ENCODE results near the gene CNN2. TPM values are rescaled to one million over a fixed set of nuclear protein-coding genes. Genes with fewer than 3 reads are reported as not detected.
A peak's percentile ranks its signal among the peaks of the same experiment; 100 is the strongest.

The CNN2 gene
- total RNA-seq, 2 donors from 2014 or later: 47.8 to 48.5 TPM

DNA sequence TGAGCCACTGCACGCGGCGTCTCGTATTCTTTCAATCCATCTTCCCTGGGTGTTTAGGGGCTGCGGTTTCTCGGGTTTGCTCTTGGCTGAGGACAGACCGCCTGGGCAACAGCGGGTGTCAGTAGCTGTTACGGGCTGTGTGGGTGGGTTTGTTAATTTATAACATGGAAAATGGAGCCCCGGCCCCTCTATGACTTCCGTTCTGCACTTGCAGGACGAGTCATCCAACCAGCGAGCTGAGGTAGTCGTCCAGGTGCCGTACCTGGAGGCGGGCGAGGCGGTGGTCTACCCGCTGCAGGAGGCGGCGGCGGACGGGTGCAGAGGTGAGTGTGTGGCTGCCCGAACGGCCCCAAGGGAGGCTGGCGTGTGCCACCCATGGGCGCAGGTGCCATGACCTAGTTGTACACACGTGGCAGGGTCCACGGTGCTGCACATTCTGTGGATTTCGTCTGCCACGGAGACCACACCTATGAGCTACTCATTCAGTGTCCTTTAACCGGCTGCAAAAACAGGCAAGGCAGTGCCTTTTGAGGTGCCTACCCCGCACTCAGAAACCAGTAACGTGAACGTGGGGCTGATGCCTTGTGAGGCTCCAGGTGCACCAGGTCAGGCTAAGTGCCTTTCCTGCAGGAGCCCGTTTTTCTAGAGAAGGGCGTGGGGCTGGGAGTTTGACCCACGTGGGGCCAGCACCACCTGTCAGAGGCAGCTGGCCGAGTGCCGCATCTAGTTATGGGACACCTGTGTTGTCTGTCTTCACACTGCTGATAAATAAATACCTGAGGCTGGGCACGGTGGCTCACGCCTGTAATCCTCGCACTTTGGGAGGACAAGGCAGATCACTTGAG, 57.8 kb downstream of the CNN2 start:
- DNase-seq (ENCODE audit: low spot score): no peak
- TF ChIP-seq CTCF (IDR thresholded peaks at IDR 0.05): no peak

DNA sequence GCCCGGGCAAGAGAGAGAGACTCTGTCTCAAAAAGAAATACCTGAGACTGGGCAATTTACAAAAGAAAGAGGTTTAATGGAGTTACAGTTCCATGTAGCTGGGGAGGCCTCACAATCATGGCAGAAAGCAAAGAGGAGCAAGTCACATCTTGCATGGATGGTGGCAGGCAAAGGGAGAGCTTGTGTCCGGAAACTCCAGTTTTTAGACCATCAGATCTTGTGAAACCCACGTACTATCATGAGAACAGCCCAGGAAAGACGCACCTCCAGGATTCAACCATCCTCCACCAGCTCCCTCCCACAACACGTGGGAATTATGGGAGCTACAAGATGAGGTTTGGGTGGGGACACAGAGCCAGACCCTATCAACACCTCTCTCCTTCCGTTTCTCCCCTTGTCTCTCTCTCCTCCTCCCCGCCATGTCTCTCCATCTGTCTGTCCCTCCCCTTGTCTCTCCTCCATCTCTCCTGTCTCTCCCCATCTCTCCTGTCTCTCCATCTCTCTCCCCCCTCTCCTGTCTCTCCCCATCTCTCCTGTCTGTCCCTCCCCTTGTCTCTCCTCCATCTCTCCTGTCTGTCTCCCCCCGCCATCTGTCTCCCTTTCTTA, 58.7 kb downstream of the CNN2 start:
- Histone ChIP-seq H3K27me3 (no peaks in the 10 kb centered on the region), H3K4me3 (no peak overlapping the region), H3K36me3 (peaks cover 19% of the 10 kb centered on the region), H3K9me3 (no peaks in the 10 kb centered on the region), H3K4me1 (peaks cover 0 to 31% of the 10 kb centered on the region in 2 donors), H3K27ac (no peak overlapping the region)
- no peak for DNase-seq (ENCODE audit: low spot score)
- TF ChIP-seq CTCF (IDR thresholded peaks at IDR 0.05): no peak

More for the DNA sequence above, 57.8 kb downstream of the CNN2 start:
- H3K27me3 ChIP-seq: no peaks in the 10 kb centered on the region
- H3K27ac ChIP-seq: no peak overlapping the region
- no peaks in the 10 kb centered on the region for H3K9me3 ChIP-seq
- H3K4me3 ChIP-seq: no peak overlapping the region
- peaks cover 0 to 30% of the 10 kb centered on the region in 2 donors for H3K4me1 ChIP-seq
- H3K36me3 ChIP-seq: peaks cover 11% of the 10 kb centered on the region

DNA sequence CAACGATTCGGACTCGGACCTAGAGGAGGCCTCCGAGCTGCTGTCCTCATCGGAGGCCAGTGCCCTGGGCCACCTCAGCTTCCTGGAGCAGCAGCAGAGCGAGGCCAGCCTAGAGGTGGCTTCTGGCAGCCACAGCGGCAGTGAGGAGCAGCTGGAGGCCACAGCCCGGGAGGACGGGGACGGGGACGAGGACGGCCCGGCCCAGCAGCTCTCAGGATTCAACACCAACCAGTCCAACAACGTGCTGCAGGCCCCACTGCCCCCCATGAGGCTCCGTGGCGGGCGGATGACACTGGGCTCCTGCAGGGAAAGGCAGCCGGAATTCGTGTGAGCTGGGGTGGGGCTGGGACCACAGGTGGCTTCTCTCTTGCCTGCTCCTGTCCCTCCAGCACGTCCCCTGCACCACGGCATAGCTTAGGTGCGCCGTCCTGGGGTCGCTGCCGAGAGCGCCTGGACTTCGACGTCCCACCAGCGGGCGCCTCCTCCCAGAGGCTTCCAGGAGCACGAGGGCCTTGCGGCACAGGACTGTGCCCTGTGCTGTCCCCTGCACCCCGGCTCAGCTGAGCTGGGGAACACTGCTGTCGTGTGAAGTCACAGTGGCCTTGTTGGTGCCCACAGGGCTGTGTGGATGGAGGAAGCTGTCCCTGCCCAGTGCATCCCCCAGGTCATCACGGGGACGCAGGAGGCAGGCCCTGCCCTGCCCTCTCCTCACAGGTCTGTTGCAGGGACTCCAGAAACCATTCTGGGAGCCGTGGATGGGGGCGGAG, 59.5 kb downstream of the CNN2 start:
- Histone ChIP-seq H3K27me3 (no peaks in the 10 kb centered on the region), H3K36me3 (peaks cover 26% of the 10 kb centered on the region), H3K27ac (no peak overlapping the region), H3K4me1 (peaks cover 0 to 31% of the 10 kb centered on the region in 2 donors), H3K4me3 (no peak overlapping the region), H3K9me3 (no peaks in the 10 kb centered on the region)
- DNase-seq (ENCODE audit: low spot score): no peak
- TF ChIP-seq CTCF (IDR thresholded peaks at IDR 0.05): no peak

- Histone ChIP-seq H3K4me1 (peaks cover 0 to 31% of the 10 kb centered on the region in 2 donors), H3K4me3 (no peak overlapping the region), H3K27ac (no peak overlapping the region), H3K36me3 (peaks cover 33% of the 10 kb centered on the region), H3K9me3 (no peaks in the 10 kb centered on the region), H3K27me3 (no peaks in the 10 kb centered on the region)
- no peak for TF ChIP-seq CTCF (IDR thresholded peaks at IDR 0.05)
- DNase-seq (ENCODE audit: low spot score): no peak
Measured at GRCh38 chr19:1086613-1087012, 60.2 kb downstream of the CNN2 start.

DNA sequence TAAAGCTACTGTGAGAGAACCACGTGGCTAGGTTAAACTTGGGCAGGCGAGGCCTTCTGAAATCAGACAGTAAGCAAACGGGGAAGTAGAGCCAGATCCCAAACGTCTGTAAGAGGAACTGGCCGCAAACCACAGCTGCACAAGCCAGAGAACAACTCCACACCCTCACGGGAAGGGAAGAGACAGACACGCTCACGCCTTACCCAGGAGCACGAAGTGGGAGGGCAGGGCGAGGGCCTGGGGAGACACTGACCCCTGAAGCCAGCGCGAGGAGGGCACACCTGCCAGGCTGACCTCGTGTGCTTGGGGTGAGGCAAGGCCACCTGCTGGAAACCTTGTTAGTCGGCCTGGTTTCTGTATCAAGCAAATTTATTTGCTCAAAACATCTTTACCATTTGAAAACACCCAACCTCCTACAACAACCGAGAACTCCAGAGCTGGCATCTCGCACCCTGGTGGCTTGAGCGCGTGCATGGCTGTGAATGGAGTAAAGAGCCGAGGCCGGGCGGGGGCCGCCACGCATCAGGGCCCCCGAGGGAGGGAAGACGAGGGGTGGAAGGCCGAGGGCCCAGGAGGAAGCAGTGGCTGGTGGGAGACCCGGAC, 61.5 kb downstream of the CNN2 start:
- H3K36me3 ChIP-seq: peaks cover 40% of the 10 kb centered on the region
- peak; percentile 82 for DNase-seq (ENCODE audit: low spot score)
- peaks cover 0 to 18% of the 10 kb centered on the region in 2 donors for H3K4me1 ChIP-seq
- no peaks in the 10 kb centered on the region for H3K27me3 ChIP-seq
- H3K27ac ChIP-seq: peak overlapping the region; percentile 16 to 66
- TF ChIP-seq CTCF (IDR thresholded peaks at IDR 0.05): no peak
- no peak overlapping the region for H3K4me3 ChIP-seq
- H3K9me3 ChIP-seq: no peaks in the 10 kb centered on the region

All from right atrium auricular region (tissue), 2 donors.